K562 (cell line): ENCODE data around the gene WFDC8. TPM values are rescaled to one million over a fixed set of nuclear protein-coding genes. Genes with fewer than 3 reads are reported as not detected.

Source experiments
- ATAC-seq: fragments of 200-7000 bp; cut with Tn5 transposase; 3 replicates; pipeline ENCODE4 v1.9.1; 2020; ENCODE audit warnings: moderate library complexity
- BruUV-seq: library from RNA; stranded (reverse); fragments of 400-500 nt; replicated peaks from 2 replicates; lab custom pipeline; 2021; lab: Mats Ljungman, UMichigan
- CTCF ChIA-PET: fragments of 300-600 bp; formaldehyde crosslinking; extraction: SDS; loops from one replicate; lab custom pipeline; 2021; ENCODE audit warnings: low intra/inter-chr PET ratio; lab: Yijun Ruan, JAX
- POLR2A ChIA-PET: fragments of 300-600, 350-650 bp; sonication (Branson Sonifier 250); formaldehyde crosslinking; extraction: SDS; loops from one replicate; lab custom pipeline; 2021; ENCODE audit warnings: antibody characterized with exemption, inconsistent platforms; lab: Yijun Ruan, JAX
- DNase-seq, 4 experiments: peaks; one replicate each; pipeline versions ENCODE4 v3.0.0 to v3.0.0-alpha.2; 2011 to 2018; ENCODE audit warnings: low spot score in 3 of 4, mixed read lengths in 3 of 4; ENCODE audit errors: extremely low read depth in 1 of 4
- FAIRE-seq: peaks from 2 replicates; lab custom pipeline; 2011; peaks lifted over from hg19 to GRCh38; lab: Jason Lieb, UNC
- H2AFZ ChIP-seq: 2 replicates; pipeline ENCODE4 v1.6.0; 2011; ENCODE audit warnings: low read depth, low read length, control low read depth, inconsistent platforms
- H3K27ac ChIP-seq: fragments of 200-600 bp; 3 replicates; pipeline ENCODE4 v1.8.0; 2011; ENCODE audit warnings: low read depth, mild to moderate bottlenecking, control low read depth, inconsistent platforms, low read length, moderate library complexity, mixed read lengths; ENCODE audit errors: extremely low read depth
- H3K27me3 ChIP-seq, 2 experiments: fragments of 300-600 bp in 1 of 2; 2 replicates in 1 of 2; 3 replicates in 1 of 2; pipeline versions ENCODE4 v1.6.0 to v1.8.0; 2011; ENCODE audit warnings: inconsistent platforms in 2 of 2, low read length in 2 of 2, mild to moderate bottlenecking in 1 of 2, mixed read lengths in 1 of 2, moderate library complexity in 1 of 2; ENCODE audit not compliant: control insufficient read depth in 2 of 2, insufficient read depth in 2 of 2
- H3K36me3 ChIP-seq: fragments of 300-600 bp; 3 replicates; pipeline ENCODE4 v1.8.0; 2011; ENCODE audit warnings: mild to moderate bottlenecking, low read length, inconsistent platforms; ENCODE audit not compliant: control insufficient read depth, insufficient read depth
- H3K4me1 ChIP-seq, 2 experiments: fragments of 200-600 bp in 1 of 2; replicated peaks in 1 of 2; 2 replicates in 1 of 2; 3 replicates in 1 of 2; pipeline versions ENCODE4 v1.5.1 to v1.8.0; 2011; ENCODE audit warnings: inconsistent platforms in 2 of 2, low read length in 2 of 2, mild to moderate bottlenecking in 1 of 2, mixed read lengths in 1 of 2, moderate library complexity in 1 of 2; ENCODE audit not compliant: control insufficient read depth in 2 of 2, insufficient read depth in 2 of 2
- H3K4me2 ChIP-seq: 2 replicates; pipeline ENCODE4 v1.6.1; 2011; ENCODE audit warnings: low read length, control low read depth, inconsistent platforms, mixed read lengths; ENCODE audit not compliant: insufficient read depth
- H3K4me3 ChIP-seq: fragments of 200-600 bp; sonication (generic), shearing (Covaris generic); 2 replicates; pipeline ENCODE4 v1.5.1; 2016; ENCODE audit warnings: control low read depth, inconsistent platforms
- H3K79me2 ChIP-seq: fragments of 200-600 bp; 3 replicates; pipeline ENCODE4 v1.8.0; 2011; ENCODE audit warnings: low read length, inconsistent platforms; ENCODE audit not compliant: control insufficient read depth, insufficient read depth
- H3K9ac ChIP-seq, 2 experiments: 2 replicates each; pipeline versions ENCODE4 v1.6.0 to v1.6.1; 2011; ENCODE audit warnings: low read depth in 2 of 2, low read length in 2 of 2, control low read depth in 1 of 2, inconsistent platforms in 1 of 2, mild to moderate bottlenecking in 1 of 2, mixed read lengths in 1 of 2; ENCODE audit not compliant: insufficient read depth in 1 of 2
- H3K9me1 ChIP-seq: one replicate; pipeline ENCODE4 v1.6.0; 2011; ENCODE audit warnings: inconsistent platforms, mild to moderate bottlenecking, low read length, moderate library complexity; ENCODE audit not compliant: control insufficient read depth, insufficient read depth
- H3K9me3 ChIP-seq: replicated peaks from 2 replicates; pipeline ENCODE4 v1.5.1; 2011; ENCODE audit warnings: low read depth, low read length, inconsistent platforms; ENCODE audit not compliant: control insufficient read depth, insufficient read depth
- H4K20me1 ChIP-seq: replicated peaks from 2 replicates; pipeline ENCODE4 v1.6.1; 2011; ENCODE audit warnings: low read length, inconsistent platforms, mixed read lengths; ENCODE audit not compliant: control insufficient read depth, insufficient read depth
- CEBPG ChIP-seq, 3 experiments: fragments of 200-800 bp in 1 of 3; sonication (Bioruptor generic) in 1 of 3; sonication (generic) in 1 of 3; formaldehyde crosslinking in 1 of 3; IDR thresholded peaks in 2 of 3; conservative IDR thresholded peaks in 1 of 3; 2 replicates each; pipeline versions ENCODE4 v1.6.1 to v1.8.0; 2016 to 2022; ENCODE audit warnings: missing compliant biosample characterization in 2 of 3, missing genetic modification characterization in 2 of 3, mild to moderate bottlenecking in 1 of 3, missing genetic modification reagents in 1 of 3
- EGR1 ChIP-seq: fragments of 450-650 bp; conservative IDR thresholded peaks from 2 replicates; pipeline ENCODE4 v1.6.1; 2017; ENCODE audit warnings: mild to moderate bottlenecking
- GTF2F1 ChIP-seq: IDR thresholded peaks from 2 replicates; pipeline ENCODE4 v1.6.1; 2011; ENCODE audit warnings: low read depth, low read length, improper control_type of control experiment
- KLF13 ChIP-seq: fragments of 450-650 bp; IDR thresholded peaks from 2 replicates; pipeline ENCODE4 v1.6.1; 2016; ENCODE audit warnings: missing genetic modification characterization, low read depth, mild to moderate bottlenecking, missing compliant biosample characterization, moderate library complexity, borderline replicate concordance
- PRDM10 ChIP-seq: fragments of 450-650 bp; IDR thresholded peaks from 2 replicates; pipeline ENCODE4 v1.6.1; 2018; ENCODE audit not compliant: partially characterized antibody
- RBM39 ChIP-seq: fragments of 200-400 bp; formaldehyde crosslinking; optimal IDR thresholded peaks from 2 replicates; pipeline ENCODE3; 2018; ENCODE audit warnings: low read depth, low read length
- RNF2 ChIP-seq: sonication (generic); IDR thresholded peaks from 2 replicates; pipeline ENCODE4 v1.6.1; 2016
- THRAP3 ChIP-seq: fragments of 450-650 bp; IDR thresholded peaks from 2 replicates; pipeline ENCODE4 v1.6.1; 2016; ENCODE audit warnings: mild to moderate bottlenecking, inconsistent platforms, borderline replicate concordance
- VEZF1 ChIP-seq: fragments of 200-800 bp; sonication (Bioruptor generic); IDR thresholded peaks from 2 replicates; pipeline ENCODE4 v1.6.1; 2017; ENCODE audit warnings: missing genetic modification characterization, missing compliant biosample characterization
- WGBS: fragments of 100-300 bp; shearing (Covaris generic); methylation state at CpG from one replicate; pipeline ENCODE4 v1.1.6; 2016; ENCODE audit warnings: low coverage, mixed read lengths; ENCODE audit not compliant: insufficient coverage; ENCODE audit errors: missing lambda C conversion rate; 5-methylcytosine and 5-hydroxymethylcytosine counted together
- in situ Hi-C: fragments of 300-500 bp; cut with MboI; formaldehyde crosslinking; loops from 4 replicates; pipeline ENCODE4 v1.15.0; 2018; ENCODE audit warnings: inconsistent platforms, mixed read lengths
- intact Hi-C: fragments of 100-400 bp; cut with micrococcal nuclease; formaldehyde crosslinking; loops from 2 replicates; pipeline ENCODE4 v1.14.2; 2022
- polyA plus RNA-seq, 8 experiments: library from polyadenylated mRNA; depleted of rRNA in 4 of 8; stranded (reverse) in 5 of 8; unstranded in 3 of 8; fragments of >200 nt; fragmentation: Nextera tagmentation in 2 of 8; fragmentation: Illumina TruSeq in 1 of 8; extraction: Ambion mirVana in 2 of 8; extraction: Trizol in 1 of 8; gene quantifications; 2 replicates each; pipeline versions ENCODE4 v1.2.1 to v1.2.3, GENCODE V29; 2011 to 2014; ENCODE audit warnings: inconsistent platforms in 1 of 8, missing spikeins in 1 of 8
- total RNA-seq, 7 experiments: library from RNA; depleted of rRNA in 6 of 7; stranded (reverse); fragments of >200 nt in 6 of 7; fragmentation: Illumina TruSeq in 2 of 7; extraction: Trizol in 2 of 7; gene quantifications; 2 replicates each; pipeline versions ENCODE4 v1.2.1 to v1.2.3, GENCODE V29; 2011 to 2021; ENCODE audit warnings: low replicate concordance in 1 of 7
- TF ChIP-seq, protein P1 (sequence below): fragments of 450-650 bp; IDR thresholded peaks from 2 replicates; pipeline ENCODE4 v1.6.1; 2016

Gene WFDC8
- total and polyA plus RNA-seq, 9 of the 15 experiments (the other 6 are each of a cell fraction or from before 2014, with no cell fraction given): not detected

DNA sequence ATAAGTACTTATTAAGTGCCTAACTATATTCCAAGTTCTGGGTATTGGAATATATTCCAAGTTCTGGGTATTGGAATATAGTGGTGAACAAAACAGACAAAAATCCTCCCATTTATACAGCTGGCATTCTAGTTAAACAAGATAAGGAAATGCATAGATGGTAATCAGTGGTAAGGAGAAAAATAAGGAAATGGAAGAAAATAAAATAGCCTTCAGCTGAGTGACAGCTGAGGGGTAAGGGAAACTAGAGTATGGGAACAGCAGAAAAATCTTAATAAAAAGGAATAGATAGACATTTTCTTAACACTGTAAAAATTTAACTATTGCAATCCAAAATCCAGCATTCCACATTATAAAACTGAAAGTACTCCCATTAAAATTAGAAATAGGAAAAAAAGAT lies 33.2 kb upstream of the WFDC8 start:
- H3K36me3 ChIP-seq: no peaks in the 10 kb centered on the region

DNA sequence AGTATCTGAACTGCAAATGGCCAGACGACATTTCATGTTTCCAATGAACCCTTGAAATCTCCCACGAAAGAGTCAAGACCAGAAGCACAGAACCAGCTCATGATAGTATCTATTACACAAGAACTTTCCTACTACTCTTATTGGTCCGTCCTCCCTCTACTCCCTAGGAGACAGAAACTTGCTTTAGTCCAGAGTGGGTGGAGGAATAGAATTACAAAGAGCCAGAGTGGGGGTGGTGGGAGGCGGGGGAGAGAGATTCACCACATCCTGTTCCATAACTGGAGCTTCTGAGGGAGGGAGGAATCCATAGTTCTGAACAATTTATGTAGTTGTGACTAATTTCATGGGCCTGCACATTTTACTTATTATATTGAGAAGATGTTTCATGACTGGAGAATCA lies 32.0 kb upstream of the WFDC8 start:
- intact Hi-C loops (no loop called here), in situ Hi-C loops (no loop called here)
- no peaks in the 10 kb centered on the region for H3K36me3 ChIP-seq
- H3K4me3 ChIP-seq: no peak overlapping the region
- WGBS: 2% methylated on average over 4 of the region's 4 CpGs
- ATAC-seq (peak; percentile 52; the same call in 2 of the 3 replicates), FAIRE-seq (peak; percentile 67), DNase-seq (peak in 2 of 4 experiments; percentile 41 to 42)
- POLR2A ChIA-PET: no interaction called here
- no peaks in the 10 kb centered on the region for H3K9me3 ChIP-seq
- no peaks in the 10 kb centered on the region for H3K79me2 ChIP-seq
- no peak overlapping the region for H3K27ac ChIP-seq
- no peaks in the 10 kb centered on the region for H3K9me1 ChIP-seq
- no peak overlapping the region for H3K4me2 ChIP-seq
- H4K20me1 ChIP-seq: no peaks in the 10 kb centered on the region
- CTCF ChIA-PET: no interaction called here
- H3K9ac ChIP-seq: no peak overlapping the region
- peak overlapping the region; percentile 35; the same call in 1 of the 2 replicates for H2AFZ ChIP-seq
- no peaks in the 10 kb centered on the region for H3K27me3 ChIP-seq
- no peaks in the 10 kb centered on the region; a peak in 1 of 5 replicates for H3K4me1 ChIP-seq
- BruUV-seq: no TSS peak
- TF ChIP-seq VEZF1 (CRISPR knock-in tag) (peak; percentile 77), CEBPG (CRISPR knock-in tag; IDR thresholded peaks at IDR 0.05) (no peak), CEBPG (tag; conservative IDR thresholded peaks at IDR 0.05 in 1 of 2, IDR thresholded peaks at IDR 0.05 in 1 of 2) (peak; percentile 7 to 57; a peak in 1 of 4 replicates), GTF2F1 (no peak), PRDM10 (peak; percentile 19), RNF2 (peak; percentile 46; the same call in 1 of the 2 replicates), EGR1 (peak; percentile 88)

More for the DNA sequence above, 33.2 kb upstream of the WFDC8 start:
- FAIRE-seq (no peak), ATAC-seq (no peak), DNase-seq (no peak)
- Histone ChIP-seq H3K9me3 (no peaks in the 10 kb centered on the region), H3K79me2 (no peaks in the 10 kb centered on the region), H2AFZ (no peak overlapping the region), H3K27me3 (no peaks in the 10 kb centered on the region), H3K4me1 (no peaks in the 10 kb centered on the region; a peak in 1 of 5 replicates), H3K9ac (no peak overlapping the region), H3K9me1 (no peaks in the 10 kb centered on the region), H3K4me3 (no peak overlapping the region), H3K27ac (no peak overlapping the region), H4K20me1 (no peaks in the 10 kb centered on the region), H3K4me2 (no peak overlapping the region)
- POLR2A ChIA-PET: interaction anchor here (0.7 kb wide), 1 partner anchor 16 kb away, joined by 3 read pairs; no protein-coding TSS in a partner anchor
- TF ChIP-seq THRAP3: no peak
- TF ChIP-seq, protein P1, sequence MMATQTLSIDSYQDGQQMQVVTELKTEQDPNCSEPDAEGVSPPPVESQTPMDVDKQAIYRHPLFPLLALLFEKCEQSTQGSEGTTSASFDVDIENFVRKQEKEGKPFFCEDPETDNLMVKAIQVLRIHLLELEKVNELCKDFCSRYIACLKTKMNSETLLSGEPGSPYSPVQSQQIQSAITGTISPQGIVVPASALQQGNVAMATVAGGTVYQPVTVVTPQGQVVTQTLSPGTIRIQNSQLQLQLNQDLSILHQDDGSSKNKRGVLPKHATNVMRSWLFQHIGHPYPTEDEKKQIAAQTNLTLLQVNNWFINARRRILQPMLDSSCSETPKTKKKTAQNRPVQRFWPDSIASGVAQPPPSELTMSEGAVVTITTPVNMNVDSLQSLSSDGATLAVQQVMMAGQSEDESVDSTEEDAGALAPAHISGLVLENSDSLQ: peak; percentile 50; the same call in 1 of the 2 replicates
- TF ChIP-seq RBM39: no peak
- no peak for TF ChIP-seq KLF13 (tag)
- in situ Hi-C loops: no loop called here
- BruUV-seq: no TSS peak
- CTCF ChIA-PET: interaction anchor here (0.6 kb wide), 1 partner anchor 293 kb away, joined by 3 read pairs; no protein-coding TSS in a partner anchor
- intact Hi-C loops: no loop called here
